ENCODE results near the gene HERPUD1. TPM values are rescaled to one million over a fixed set of nuclear protein-coding genes. Genes with fewer than 3 reads are reported as not detected.

Gene HERPUD1
- total and polyA plus RNA-seq, 2 donors from 2014 or later = 209 to 234 TPM

DNA sequence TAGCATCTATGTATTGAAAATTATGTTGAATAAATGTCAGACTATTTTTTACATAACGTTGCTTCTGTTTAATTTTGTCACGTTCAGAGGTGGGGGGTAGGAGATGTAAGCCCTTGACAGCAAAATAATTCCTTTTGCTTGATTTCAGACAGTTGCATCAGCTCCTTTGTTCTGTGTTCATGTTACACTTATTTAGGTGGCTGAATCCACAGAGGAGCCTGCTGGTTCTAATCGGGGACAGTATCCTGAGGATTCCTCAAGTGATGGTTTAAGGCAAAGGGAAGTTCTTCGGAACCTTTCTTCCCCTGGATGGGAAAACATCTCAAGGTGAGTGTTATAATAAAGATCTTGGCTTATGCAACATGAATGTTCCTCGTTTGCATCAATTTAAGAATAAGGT is 4.5 kb downstream of the HERPUD1 start:
- Histone ChIP-seq H3K4me3 (ENCODE audit: low read length in 3 of 3) (peak overlapping the region in 2 of 3 donors; percentile 23 to 38), H3K9me3 (ENCODE audit: control insufficient read depth in 2 of 3, insufficient read depth in 1 of 3, low read length in 3 of 3) (no peaks in the 10 kb centered on the region), H3K4me1 (ENCODE audit: control insufficient read depth in 2 of 3, insufficient read depth in 2 of 3, low read depth in 1 of 3, low read length in 3 of 3) (peaks cover 3 to 17% (median 13%) of the 10 kb centered on the region in 3 donors), H3K27me3 (ENCODE audit: control insufficient read depth, insufficient read depth, low read length) (no peaks in the 10 kb centered on the region), H3K9ac (ENCODE audit: low read length in 3 of 3) (no peak overlapping the region), H3K36me3 (ENCODE audit: control insufficient read depth in 2 of 3, insufficient read depth in 3 of 3, low read length in 3 of 3) (peaks cover 9 to 66% (median 51%) of the 10 kb centered on the region in 3 donors), H3K27ac (ENCODE audit: low read depth in 2 of 2, low read length in 2 of 2) (no peak overlapping the region)
- FAIRE-seq (no peak), DNase-seq (no peak)
- intact Hi-C loops (cut with DNase I) = no loop called here
- TF ChIP-seq, protein P1, sequence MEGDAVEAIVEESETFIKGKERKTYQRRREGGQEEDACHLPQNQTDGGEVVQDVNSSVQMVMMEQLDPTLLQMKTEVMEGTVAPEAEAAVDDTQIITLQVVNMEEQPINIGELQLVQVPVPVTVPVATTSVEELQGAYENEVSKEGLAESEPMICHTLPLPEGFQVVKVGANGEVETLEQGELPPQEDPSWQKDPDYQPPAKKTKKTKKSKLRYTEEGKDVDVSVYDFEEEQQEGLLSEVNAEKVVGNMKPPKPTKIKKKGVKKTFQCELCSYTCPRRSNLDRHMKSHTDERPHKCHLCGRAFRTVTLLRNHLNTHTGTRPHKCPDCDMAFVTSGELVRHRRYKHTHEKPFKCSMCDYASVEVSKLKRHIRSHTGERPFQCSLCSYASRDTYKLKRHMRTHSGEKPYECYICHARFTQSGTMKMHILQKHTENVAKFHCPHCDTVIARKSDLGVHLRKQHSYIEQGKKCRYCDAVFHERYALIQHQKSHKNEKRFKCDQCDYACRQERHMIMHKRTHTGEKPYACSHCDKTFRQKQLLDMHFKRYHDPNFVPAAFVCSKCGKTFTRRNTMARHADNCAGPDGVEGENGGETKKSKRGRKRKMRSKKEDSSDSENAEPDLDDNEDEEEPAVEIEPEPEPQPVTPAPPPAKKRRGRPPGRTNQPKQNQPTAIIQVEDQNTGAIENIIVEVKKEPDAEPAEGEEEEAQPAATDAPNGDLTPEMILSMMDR (IDR thresholded peaks at IDR 0.05; ENCODE audit: borderline replicate concordance, extremely low read depth, insufficient read depth) = no peak

DNA sequence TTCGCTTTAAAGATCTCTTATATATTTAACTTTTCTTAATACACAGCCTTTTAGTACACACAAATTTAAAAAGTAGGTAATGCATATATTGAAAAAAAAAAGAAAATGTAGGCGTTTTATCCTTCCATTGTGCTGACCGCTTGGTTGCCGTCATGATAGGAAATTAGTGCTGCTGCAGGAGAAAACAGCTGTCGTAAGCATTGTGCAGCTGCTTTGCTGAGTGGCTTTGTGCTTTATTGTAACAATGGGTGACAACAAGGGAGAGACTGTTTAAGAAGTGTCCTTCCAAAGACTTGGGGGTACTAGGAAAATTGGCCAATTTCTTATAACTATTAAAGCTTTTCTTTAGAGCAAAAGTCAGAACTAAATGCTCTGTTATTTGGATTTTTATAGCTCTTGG is 5.0 kb downstream of the HERPUD1 start:
- Histone ChIP-seq H3K36me3 (ENCODE audit: control insufficient read depth in 2 of 3, insufficient read depth in 3 of 3, low read length in 3 of 3) (peaks cover 12 to 70% (median 55%) of the 10 kb centered on the region in 3 donors), H3K4me3 (ENCODE audit: low read length in 3 of 3) (peak overlapping the region in 1 of 3 donors; percentile 18), H3K9ac (ENCODE audit: low read length in 3 of 3) (no peak overlapping the region), H3K4me1 (ENCODE audit: control insufficient read depth in 2 of 3, insufficient read depth in 2 of 3, low read depth in 1 of 3, low read length in 3 of 3) (peaks cover 3 to 16% (median 12%) of the 10 kb centered on the region in 3 donors), H3K27me3 (ENCODE audit: control insufficient read depth, insufficient read depth, low read length) (no peaks in the 10 kb centered on the region), H3K9me3 (ENCODE audit: control insufficient read depth in 2 of 3, insufficient read depth in 1 of 3, low read length in 3 of 3) (no peaks in the 10 kb centered on the region), H3K27ac (ENCODE audit: low read depth in 2 of 2, low read length in 2 of 2) (no peak overlapping the region)
- TF ChIP-seq, protein P1 (IDR thresholded peaks at IDR 0.05; ENCODE audit: borderline replicate concordance, extremely low read depth, insufficient read depth) = no peak
- FAIRE-seq (no peak), DNase-seq (no peak)
- intact Hi-C loops (cut with DNase I) = no loop called here

DNA sequence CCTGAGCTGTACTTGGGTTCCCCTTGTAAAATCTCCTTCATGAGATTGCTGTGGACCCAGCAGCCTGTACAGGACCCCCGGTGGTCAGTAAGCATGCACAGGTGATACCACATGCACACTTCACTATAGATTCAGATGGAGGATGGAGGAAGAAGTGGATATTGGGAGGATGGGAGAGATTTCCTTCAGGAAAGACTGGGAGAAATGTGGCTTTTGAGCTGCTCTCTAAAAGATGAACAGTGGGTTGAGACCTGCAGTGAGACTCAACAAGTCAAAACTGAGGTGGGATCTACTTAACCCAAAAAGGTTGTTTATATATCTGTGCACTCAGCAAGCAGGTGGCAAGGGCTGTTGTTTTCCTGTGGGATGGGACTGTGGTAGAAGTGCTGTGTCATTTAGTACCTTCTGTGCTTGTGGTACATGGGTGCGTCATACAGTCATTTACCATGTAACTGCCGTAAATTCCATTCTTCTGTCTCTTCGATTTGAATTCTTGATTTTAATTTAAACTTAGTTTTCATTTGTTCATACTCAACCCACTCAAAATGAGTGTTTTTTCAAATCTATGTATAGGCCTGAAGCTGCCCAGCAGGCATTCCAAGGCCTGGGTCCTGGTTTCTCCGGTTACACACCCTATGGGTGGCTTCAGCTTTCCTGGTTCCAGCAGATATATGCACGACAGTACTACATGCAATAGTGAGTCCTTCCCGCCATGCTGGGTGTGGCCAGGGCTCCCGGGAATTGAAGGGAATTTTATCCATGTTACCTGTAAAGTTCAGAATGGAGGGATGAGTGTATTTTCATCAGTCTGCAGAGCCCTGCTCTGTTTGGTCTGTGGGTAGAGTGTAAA is 6.9 kb downstream of the HERPUD1 start:
- Histone ChIP-seq H3K36me3 (ENCODE audit: control insufficient read depth in 2 of 3, insufficient read depth in 3 of 3, low read length in 3 of 3) (peaks cover 18 to 86% (median 70%) of the 10 kb centered on the region in 3 donors), H3K4me3 (ENCODE audit: low read length in 3 of 3) (no peak overlapping the region), H3K27me3 (ENCODE audit: control insufficient read depth, insufficient read depth, low read length) (no peaks in the 10 kb centered on the region), H3K27ac (ENCODE audit: low read depth in 2 of 2, low read length in 2 of 2) (no peak overlapping the region), H3K9ac (ENCODE audit: low read length in 3 of 3) (no peak overlapping the region), H3K4me1 (ENCODE audit: control insufficient read depth in 2 of 3, insufficient read depth in 2 of 3, low read depth in 1 of 3, low read length in 3 of 3) (peaks cover 3 to 16% (median 13%) of the 10 kb centered on the region in 3 donors), H3K9me3 (ENCODE audit: control insufficient read depth in 2 of 3, insufficient read depth in 1 of 3, low read length in 3 of 3) (no peaks in the 10 kb centered on the region)
- intact Hi-C loops (cut with DNase I) = no loop called here
- FAIRE-seq (no peak), DNase-seq (no peak)
- TF ChIP-seq, protein P1 (IDR thresholded peaks at IDR 0.05; ENCODE audit: borderline replicate concordance, extremely low read depth, insufficient read depth) = no peak

Data from kidney (tissue), 14 donors.